HFFc6 (cell line): ENCODE data around the gene LCN15. TPM values are rescaled to one million over a fixed set of nuclear protein-coding genes. Genes with fewer than 3 reads are reported as not detected.

ENCODE experiments used
- DNase-seq: peaks from one replicate; pipeline ENCODE4 v3.0.0-alpha.2; 2018
- H3K27ac Mint-ChIP-seq: 2 replicates; pipeline ENCODE4 v1.8.0; 2020; ENCODE audit warnings: mild to moderate bottlenecking, mixed read lengths
- H3K27me3 Mint-ChIP-seq: 2 replicates; pipeline ENCODE4 v1.8.0; 2021; ENCODE audit warnings: mild to moderate bottlenecking, moderate library complexity, mixed read lengths; ENCODE audit not compliant: insufficient read depth
- H3K36me3 Mint-ChIP-seq: 2 replicates; pipeline ENCODE4 v1.8.0; 2021; ENCODE audit warnings: low read depth, mixed read lengths
- H3K4me1 Mint-ChIP-seq: 2 replicates; pipeline ENCODE4 v1.8.0; 2020; ENCODE audit warnings: low read depth, mixed read lengths
- H3K4me3 Mint-ChIP-seq: 2 replicates; pipeline ENCODE4 v1.8.0; 2020; ENCODE audit warnings: mild to moderate bottlenecking, moderate library complexity, mixed read lengths
- H3K9me3 Mint-ChIP-seq: 2 replicates; pipeline ENCODE4 v1.8.0; 2020; ENCODE audit warnings: mild to moderate bottlenecking, mixed read lengths
- CTCF ChIP-seq: fragments of 200-600 bp; sonication (generic); IDR thresholded peaks from 2 replicates; pipeline ENCODE4 v1.5.0; 2021; ENCODE audit warnings: antibody characterized with exemption, mild to moderate bottlenecking
- total RNA-seq, 6 experiments: library from RNA; stranded (reverse); fragmentation: NEBNext Ultra II Directional; extraction: Animal tissue kit (Norgen Biotek cat#: 25700); gene quantifications; 2 replicates in 1 of 6; 3 replicates in 5 of 6; pipeline ENCODE4 v1.2.3, GENCODE V29; 2021

The LCN15 gene
- total RNA-seq, 6 experiments from 2014 or later = not detected

- peaks cover 14% of the 10 kb centered on the region for H3K27me3 Mint-ChIP-seq
- no peak overlapping the region for H3K4me3 Mint-ChIP-seq
- H3K27ac Mint-ChIP-seq = no peak overlapping the region
- TF ChIP-seq CTCF = no peak
- H3K4me1 Mint-ChIP-seq = peaks cover 40% of the 10 kb centered on the region
- peaks cover 29% of the 10 kb centered on the region for H3K36me3 Mint-ChIP-seq
- no peak for DNase-seq
- H3K9me3 Mint-ChIP-seq = peaks cover 5% of the 10 kb centered on the region; the same call in 1 of the 2 replicates
Observed at GRCh38 chr9:136724772-136725171, 39.5 kb downstream of the LCN15 start.

GRCh38 chr9:136723989-136724388 is 40.3 kb downstream of the LCN15 start:
- peaks cover 29% of the 10 kb centered on the region for H3K36me3 Mint-ChIP-seq
- peaks cover 14% of the 10 kb centered on the region for H3K27me3 Mint-ChIP-seq
- no peak overlapping the region; the same call in 1 of the 2 replicates for H3K4me3 Mint-ChIP-seq
- peaks cover 5% of the 10 kb centered on the region; the same call in 1 of the 2 replicates for H3K9me3 Mint-ChIP-seq
- H3K27ac Mint-ChIP-seq = no peak overlapping the region
- H3K4me1 Mint-ChIP-seq = peaks cover 35% of the 10 kb centered on the region
- no peak for TF ChIP-seq CTCF
- DNase-seq = no peak

- Mint-ChIP-seq H3K27me3 (peaks cover 14% of the 10 kb centered on the region), H3K36me3 (peaks cover 29% of the 10 kb centered on the region), H3K4me1 (peaks cover 35% of the 10 kb centered on the region), H3K4me3 (no peak overlapping the region), H3K27ac (no peak overlapping the region; the same call in 1 of the 2 replicates), H3K9me3 (peaks cover 5% of the 10 kb centered on the region; the same call in 1 of the 2 replicates)
- no peak for TF ChIP-seq CTCF
- DNase-seq = no peak
Observed at GRCh38 chr9:136723362-136723976, 40.8 kb downstream of the LCN15 start.

- Mint-ChIP-seq H3K9me3 (peaks cover 5% of the 10 kb centered on the region; the same call in 1 of the 2 replicates), H3K27me3 (peaks cover 16% of the 10 kb centered on the region), H3K36me3 (peaks cover 29% of the 10 kb centered on the region), H3K4me1 (peaks cover 35% of the 10 kb centered on the region), H3K27ac (no peak overlapping the region), H3K4me3 (no peak overlapping the region)
- DNase-seq = no peak
- no peak for TF ChIP-seq CTCF
Observed at GRCh38 chr9:136722969-136723356, 41.4 kb downstream of the LCN15 start.

- Mint-ChIP-seq H3K9me3 (peaks cover under 1% of the 10 kb centered on the region; the same call in 1 of the 2 replicates), H3K27me3 (peaks cover 13% of the 10 kb centered on the region), H3K27ac (no peak overlapping the region), H3K4me1 (peaks cover 35% of the 10 kb centered on the region), H3K36me3 (peaks cover 26% of the 10 kb centered on the region), H3K4me3 (no peak overlapping the region)
- no peak for TF ChIP-seq CTCF
- no peak for DNase-seq
Observed at GRCh38 chr9:136722093-136722968, 42.0 kb downstream of the LCN15 start.
